B cell (primary cell): ENCODE results near the gene FNDC11. TPM values are rescaled to one million over a fixed set of nuclear protein-coding genes. Genes with fewer than 3 reads are reported as not detected.

Experiments
- ATAC-seq: fragments of 200-7000 bp; cut with Tn5 transposase; one replicate; pipeline ENCODE4 v1.10.0; 2021; ENCODE audit warnings: low read depth, mild to moderate bottlenecking, moderate number of reproducible peaks, moderate library complexity
- CTCF ChIA-PET: fragments of 350-600 bp; sonication (Branson Sonifier 250); formaldehyde crosslinking; loops from one replicate; lab custom pipeline; 2021; ENCODE audit warnings: antibody characterized with exemption, inconsistent platforms; lab: Charles Lee
- POLR2A ChIA-PET: fragments of 350-600 bp; sonication (Branson Sonifier 250); formaldehyde crosslinking; loops from one replicate; lab custom pipeline; 2021; ENCODE audit warnings: antibody characterized with exemption; lab: Charles Lee
- DNase-seq: peaks from one replicate; pipeline ENCODE4 v3.0.0; 2013
- H2AFZ ChIP-seq: 2 replicates; pipeline ENCODE4 v1.6.1; 2012; ENCODE audit warnings: mild to moderate bottlenecking, low read depth, low read length; ENCODE audit not compliant: insufficient read depth, poor library complexity, severe bottlenecking
- H3K27ac ChIP-seq, 2 donors: 1 replicate in 1 of 2; 2 replicates in 1 of 2; pipeline ENCODE4 v1.5.1; 2012 to 2013; ENCODE audit warnings: low read length in 2 of 2, mild to moderate bottlenecking in 2 of 2, moderate library complexity in 1 of 2
- H3K27me3 ChIP-seq, 4 experiments: fragments of 200-600 bp in 1 of 4; sonication (generic) in 1 of 4; replicated peaks in 1 of 4; 1 replicate in 2 of 4; 2 replicates in 2 of 4; pipeline versions ENCODE4 v1.6.1 to v1.7.0; 2013 to 2016; ENCODE audit warnings: low read length in 3 of 4, mild to moderate bottlenecking in 2 of 4, mixed read lengths in 1 of 4, moderate library complexity in 1 of 4; ENCODE audit not compliant: insufficient read depth in 4 of 4, control insufficient read depth in 3 of 4; ENCODE audit errors: control extremely low read depth in 1 of 4
- H3K36me3 ChIP-seq, 2 experiments: replicated peaks in 1 of 2; 1 replicate in 1 of 2; 2 replicates in 1 of 2; pipeline versions ENCODE4 v1.6.1 to v1.7.1; 2013; ENCODE audit warnings: low read length in 1 of 2; ENCODE audit not compliant: insufficient read depth in 2 of 2, control insufficient read depth in 1 of 2; ENCODE audit errors: control extremely low read depth in 1 of 2, extremely low read depth in 1 of 2
- H3K4me1 ChIP-seq, 2 donors: fragments of 200-600 bp in 1 of 2; sonication (generic) in 1 of 2; 1 replicate in 1 of 2; 2 replicates in 1 of 2; pipeline versions ENCODE4 v1.5.1 to v1.6.1; 2013 to 2017; ENCODE audit warnings: low read length in 2 of 2; ENCODE audit not compliant: control insufficient read depth in 2 of 2, insufficient read depth in 2 of 2
- H3K4me2 ChIP-seq: replicated peaks from 2 replicates; pipeline ENCODE3; 2012; ENCODE audit warnings: mild to moderate bottlenecking, low read depth, low read length; ENCODE audit not compliant: poor library complexity, severe bottlenecking
- H3K4me3 ChIP-seq, 5 experiments: fragments of 200-600 bp in 1 of 5; sonication (generic) in 1 of 5; 1 replicate in 3 of 5; 2 replicates in 2 of 5; pipeline versions ENCODE4 v1.5.1 to v1.7.0; 2011 to 2016; ENCODE audit warnings: low read length in 4 of 5, mild to moderate bottlenecking in 4 of 5, low read depth in 2 of 5, control low read depth in 1 of 5, moderate library complexity in 1 of 5; ENCODE audit not compliant: insufficient read depth in 1 of 5; ENCODE audit errors: control extremely low read depth in 1 of 5, extremely low read depth in 1 of 5
- H3K79me2 ChIP-seq: fragments of 200-600 bp; sonication (generic); one replicate; pipeline ENCODE4 v1.6.0; 2016; ENCODE audit warnings: low read length; ENCODE audit not compliant: control insufficient read depth, insufficient read depth
- H3K9ac ChIP-seq: fragments of 200-600 bp; sonication (generic); 2 replicates; pipeline ENCODE4 v1.6.1; 2017; ENCODE audit warnings: mild to moderate bottlenecking, low read length, moderate library complexity
- H3K9me3 ChIP-seq, 3 donors: one replicate each; pipeline versions ENCODE4 v1.6.1 to v1.7.1; 2013; ENCODE audit warnings: low read length in 2 of 3; ENCODE audit not compliant: control insufficient read depth in 2 of 3, insufficient read depth in 1 of 3; ENCODE audit errors: control extremely low read depth in 1 of 3
- H4K20me1 ChIP-seq: 2 replicates; pipeline ENCODE4 v1.6.0; 2012; ENCODE audit warnings: mild to moderate bottlenecking, low read length; ENCODE audit not compliant: insufficient read depth, control insufficient read depth, poor library complexity, severe bottlenecking
- H3K27ac Mint-ChIP-seq: one replicate; pipeline ENCODE4 v1.8.0; 2021; ENCODE audit warnings: mixed read lengths
- H3K27me3 Mint-ChIP-seq: one replicate; pipeline ENCODE4 v1.8.0; 2021; ENCODE audit warnings: mixed read lengths
- H3K4me1 Mint-ChIP-seq: one replicate; pipeline ENCODE4 v1.8.0; 2021; ENCODE audit warnings: mixed read lengths
- H3K4me3 Mint-ChIP-seq: one replicate; pipeline ENCODE4 v1.8.0; 2021; ENCODE audit warnings: mixed read lengths
- H3K9me3 Mint-ChIP-seq: one replicate; pipeline ENCODE4 v1.8.0; 2022; ENCODE audit warnings: mixed read lengths; ENCODE audit not compliant: insufficient read depth
- CTCF ChIP-seq: fragments of 200-600 bp; IDR thresholded peaks from one replicate; pipeline ENCODE4 v1.8.0; 2022; ENCODE audit warnings: antibody characterized with exemption, mild to moderate bottlenecking
- EZH2 ChIP-seq: IDR thresholded peaks from 2 replicates; pipeline ENCODE4 v1.6.1; 2012; ENCODE audit warnings: borderline replicate concordance, low read depth, mild to moderate bottlenecking, moderate library complexity, low read length; ENCODE audit not compliant: insufficient read depth, poor library complexity, severe bottlenecking
- WGBS: methylation state at CpG from one replicate; pipeline ENCODE4 v1.1.5; 2013; ENCODE audit warnings: missing lambda C conversion rate; ENCODE audit not compliant: insufficient coverage; 5-methylcytosine and 5-hydroxymethylcytosine counted together
- intact Hi-C: fragments of 100-400 bp; cut with micrococcal nuclease; formaldehyde crosslinking; loops from one replicate; pipeline ENCODE4 v1.10.0; 2022
- polyA plus RNA-seq: library from polyadenylated mRNA; depleted of rRNA; stranded (reverse); fragments of >200 nt; gene quantifications from 2 replicates; pipeline ENCODE4 v1.2.3, GENCODE V29; 2012
- total RNA-seq, 2 donors: library from RNA; stranded (reverse); fragments of 120-200 nt in 1 of 2; gene quantifications; 1 replicate in 1 of 2; 2 replicates in 1 of 2; pipeline versions ENCODE4 v1.2.3 to v1.2.4, GENCODE V29; 2013 to 2022

FNDC11 gene
- total and polyA plus RNA-seq, 2 donors (not counting 1 experiment from before 2014, with no cell fraction given): 3.8 to 34.2 TPM

- Mint-ChIP-seq H3K4me1 (peaks cover 43% of the 10 kb centered on the region), H3K27me3 (peaks cover 1% of the 10 kb centered on the region), H3K9me3 (no peaks in the 10 kb centered on the region), H3K4me3 (peak overlapping the region; percentile 74), H3K27ac (no peak overlapping the region)
- Histone ChIP-seq H3K4me3 (no peak overlapping the region), H3K79me2 (peaks cover 15% of the 10 kb centered on the region), H3K27me3 (peaks cover 0 to 9% (median 3%) of the 10 kb centered on the region in 4 experiments), H3K4me2 (peak overlapping the region; percentile 94), H4K20me1 (peaks cover 29% of the 10 kb centered on the region), H3K9ac (no peak overlapping the region), H3K4me1 (peaks cover 23 to 30% of the 10 kb centered on the region in 2 donors), H3K9me3 (peaks cover 0 to 14% (median 4%) of the 10 kb centered on the region in 3 donors), H3K27ac (no peak overlapping the region), H3K36me3 (peaks cover 0 to 7% of the 10 kb centered on the region in 2 experiments), H2AFZ (no peak overlapping the region)
- ChIA-PET POLR2A (interaction anchor here (0.6 to 1.2 kb wide), 2 partner anchors 16 to 1074 kb away, joined by 3 to 4 read pairs; no protein-coding TSS in a partner anchor), CTCF (interaction anchor here (1.5 to 3.8 kb wide), 2 partner anchors 15 to 119 kb away, joined by 3 to 25 read pairs; partner anchors contain the start of gene PTK6)
- WGBS: 94% methylated on average over 10 of the region's 11 CpGs
- TF ChIP-seq EZH2 (no peak), CTCF (no peak)
- intact Hi-C loops: no loop called here
- ATAC-seq (no peak), DNase-seq (peak; percentile 17)
Observed at GRCh38 chr20:63522981-63523611, 30.9 kb upstream of the FNDC11 start.

- Histone ChIP-seq H3K9ac (no peak overlapping the region), H4K20me1 (peaks cover 29% of the 10 kb centered on the region), H3K27ac (no peak overlapping the region), H2AFZ (no peak overlapping the region), H3K4me2 (no peak overlapping the region), H3K27me3 (peaks cover 0 to 6% (median 0%) of the 10 kb centered on the region in 4 experiments), H3K9me3 (peaks cover 0 to 14% (median 4%) of the 10 kb centered on the region in 3 donors), H3K4me3 (no peak overlapping the region), H3K79me2 (peaks cover 15% of the 10 kb centered on the region), H3K4me1 (peaks cover 17 to 23% of the 10 kb centered on the region in 2 donors), H3K36me3 (peaks cover 0 to 7% of the 10 kb centered on the region in 2 experiments)
- 69% methylated on average over 2 of the region's 3 CpGs for WGBS
- CTCF ChIA-PET: no interaction called here
- TF ChIP-seq EZH2: no peak
- no peak for TF ChIP-seq CTCF
- DNase-seq (peak; percentile 13), ATAC-seq (no peak)
- Mint-ChIP-seq H3K9me3 (no peaks in the 10 kb centered on the region), H3K4me1 (peaks cover 38% of the 10 kb centered on the region), H3K27me3 (no peaks in the 10 kb centered on the region), H3K27ac (no peak overlapping the region), H3K4me3 (no peak overlapping the region)
- intact Hi-C loops: no loop called here
- POLR2A ChIA-PET: interaction anchor here (0.7 to 1.7 kb wide), 2 partner anchors 12 to 1004 kb away, joined by 4 to 5 read pairs; partner anchors contain the start of gene PTK6
Observed at GRCh38 chr20:63525185-63525584, 28.8 kb upstream of the FNDC11 start.
